Ureter (tissue), 1 donor: ENCODE measurements around the gene TRAPPC3. TPM values are rescaled to one million over a fixed set of nuclear protein-coding genes. Genes with fewer than 3 reads are reported as not detected.

ENCODE experiments used
- total RNA-seq: library from RNA; stranded (reverse); gene quantifications from one replicate; pipeline ENCODE4 v1.2.4, GENCODE V29; 2023
- donor health status: DM: yes; HTN: yes; CAD: no.

TRAPPC3 gene
- total RNA-seq, 1 donor from 2014 or later: 55.0 TPM

Other genes starting within 250 kb of the TRAPPC3 start
- 41.8 TPM for gene AGO3, start 218.4 kb downstream of the TRAPPC3 start, total RNA-seq
- gene TEKT2, start 65.4 kb downstream of the TRAPPC3 start, total RNA-seq: not detected
- 24.1 TPM for gene ADPRS, start 60.6 kb downstream of the TRAPPC3 start, total RNA-seq
- 8.0 TPM for gene COL8A2, start 24.3 kb downstream of the TRAPPC3 start, total RNA-seq
- 68.3 TPM for gene MAP7D1, start 6.7 kb upstream of the TRAPPC3 start, total RNA-seq
- gene THRAP3, start 75.0 kb upstream of the TRAPPC3 start, total RNA-seq: 129 TPM
- gene SH3D21, start 156.9 kb upstream of the TRAPPC3 start, total RNA-seq: 9.5 TPM
- gene EVA1B, start 174.2 kb upstream of the TRAPPC3 start, total RNA-seq: 12.4 TPM
- gene STK40, start 236.4 kb upstream of the TRAPPC3 start, total RNA-seq: 34.2 TPM
- gene LSM10, start 248.4 kb upstream of the TRAPPC3 start, total RNA-seq: 28.9 TPM